Duodenal mucosa (tissue), 2 donors: ENCODE data around the gene GSN.

Experiments used
- H3K27ac ChIP-seq: one replicate; pipeline ENCODE4 v1.7.0; 2013; ENCODE audit warnings: low read depth, low read length
- H3K27me3 ChIP-seq, 2 donors: one replicate each; pipeline ENCODE4 v1.7.0; 2013; ENCODE audit warnings: low read length in 2 of 2, control low read depth in 1 of 2; ENCODE audit not compliant: insufficient read depth in 2 of 2, control insufficient read depth in 1 of 2
- H3K36me3 ChIP-seq, 2 donors: one replicate each; pipeline ENCODE4 v1.7.0; 2013; ENCODE audit warnings: low read length in 2 of 2, control low read depth in 1 of 2; ENCODE audit not compliant: insufficient read depth in 2 of 2, control insufficient read depth in 1 of 2
- H3K4me1 ChIP-seq, 2 donors: one replicate each; pipeline ENCODE4 v1.7.0; 2013; ENCODE audit warnings: low read length in 2 of 2, control low read depth in 1 of 2; ENCODE audit not compliant: insufficient read depth in 2 of 2, control insufficient read depth in 1 of 2
- H3K4me3 ChIP-seq, 2 donors: one replicate each; pipeline ENCODE4 v1.7.0; 2013; ENCODE audit warnings: low read length in 2 of 2, low read depth in 1 of 2
- H3K9ac ChIP-seq, 2 donors: one replicate each; pipeline ENCODE4 v1.7.0; 2013; ENCODE audit warnings: low read length in 2 of 2, low read depth in 1 of 2
- H3K9me3 ChIP-seq, 2 donors: one replicate each; pipeline ENCODE4 v1.7.0; 2013; ENCODE audit warnings: low read length in 2 of 2, control low read depth in 1 of 2; ENCODE audit not compliant: control insufficient read depth in 1 of 2

Gene GSN

DNA sequence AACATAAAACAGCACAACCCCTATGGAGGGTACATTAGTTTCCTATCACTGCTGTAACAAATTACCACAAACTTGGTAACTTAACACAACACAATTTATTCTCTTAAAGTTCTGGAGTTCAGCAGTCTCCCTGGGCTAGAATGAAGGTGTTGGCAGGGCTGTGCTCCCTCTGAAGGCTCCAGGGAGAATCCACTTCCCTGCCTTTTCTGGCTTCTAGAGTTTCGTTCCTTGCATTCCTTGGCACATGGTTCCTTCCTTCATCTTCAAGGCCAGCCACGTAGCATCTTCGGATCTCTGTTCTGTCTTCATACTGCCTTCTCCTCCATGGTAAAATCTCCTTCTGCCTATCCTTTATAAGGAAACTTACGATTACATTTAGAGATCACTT lies 25.0 kb upstream of the GSN start:
- H3K27ac ChIP-seq, result no peak overlapping the region

GRCh38 chr9:121246821-121247561 lies 21.0 kb upstream of the GSN start:
- Histone ChIP-seq H3K36me3 (no peaks in the 10 kb centered on the region), H3K9me3 (peaks cover 0 to 4% of the 10 kb centered on the region in 2 donors), H3K4me3 (no peak overlapping the region), H3K4me1 (no peaks in the 10 kb centered on the region), H3K9ac (no peak overlapping the region), H3K27ac (no peak overlapping the region), H3K27me3 (no peaks in the 10 kb centered on the region)

More for the DNA sequence above, 25.0 kb upstream of the GSN start:
- no peak overlapping the region for H3K4me3 ChIP-seq
- H3K4me1 ChIP-seq, result no peaks in the 10 kb centered on the region
- H3K9ac ChIP-seq, result no peak overlapping the region
- peaks cover 0 to 4% of the 10 kb centered on the region in 2 donors for H3K9me3 ChIP-seq
- no peaks in the 10 kb centered on the region for H3K36me3 ChIP-seq
- no peaks in the 10 kb centered on the region for H3K27me3 ChIP-seq

DNA sequence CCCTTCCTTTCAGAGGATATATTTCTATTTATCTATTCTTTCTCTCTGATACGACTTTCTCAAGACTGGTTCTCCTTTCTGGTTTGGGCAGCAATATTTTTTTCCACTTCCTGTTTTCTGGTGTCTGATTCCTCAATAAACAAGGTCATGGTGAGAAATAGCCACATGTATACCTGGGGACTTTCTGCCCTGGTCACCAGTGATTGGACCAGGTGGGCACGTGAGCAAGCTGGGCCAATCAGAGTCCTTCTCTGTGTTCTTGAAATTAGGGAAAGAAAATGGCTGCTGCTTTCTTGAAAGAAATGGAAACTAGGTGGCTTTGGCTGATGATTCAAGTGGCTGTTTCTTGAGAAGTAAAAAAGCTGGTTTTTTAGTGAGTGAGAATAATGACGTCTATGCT lies 18.4 kb upstream of the GSN start:
- no peak overlapping the region for H3K4me3 ChIP-seq
- H3K27ac ChIP-seq, result no peak overlapping the region
- no peaks in the 10 kb centered on the region for H3K9me3 ChIP-seq
- H3K9ac ChIP-seq, result no peak overlapping the region
- H3K36me3 ChIP-seq, result no peaks in the 10 kb centered on the region
- no peaks in the 10 kb centered on the region for H3K4me1 ChIP-seq
- H3K27me3 ChIP-seq, result no peaks in the 10 kb centered on the region

- H3K4me3 ChIP-seq, result no peak overlapping the region
- no peaks in the 10 kb centered on the region for H3K27me3 ChIP-seq
- H3K9me3 ChIP-seq, result no peaks in the 10 kb centered on the region
- no peaks in the 10 kb centered on the region for H3K36me3 ChIP-seq
- no peak overlapping the region for H3K9ac ChIP-seq
- H3K27ac ChIP-seq, result no peak overlapping the region
- no peaks in the 10 kb centered on the region for H3K4me1 ChIP-seq
Measured at GRCh38 chr9:121252104-121252851, 15.7 kb upstream of the GSN start.

- Histone ChIP-seq H3K27me3 (no peaks in the 10 kb centered on the region), H3K4me3 (no peak overlapping the region), H3K36me3 (no peaks in the 10 kb centered on the region), H3K27ac (no peak overlapping the region), H3K9me3 (no peaks in the 10 kb centered on the region), H3K9ac (no peak overlapping the region), H3K4me1 (no peaks in the 10 kb centered on the region)
Measured at GRCh38 chr9:121253162-121253561, 14.8 kb upstream of the GSN start.

DNA sequence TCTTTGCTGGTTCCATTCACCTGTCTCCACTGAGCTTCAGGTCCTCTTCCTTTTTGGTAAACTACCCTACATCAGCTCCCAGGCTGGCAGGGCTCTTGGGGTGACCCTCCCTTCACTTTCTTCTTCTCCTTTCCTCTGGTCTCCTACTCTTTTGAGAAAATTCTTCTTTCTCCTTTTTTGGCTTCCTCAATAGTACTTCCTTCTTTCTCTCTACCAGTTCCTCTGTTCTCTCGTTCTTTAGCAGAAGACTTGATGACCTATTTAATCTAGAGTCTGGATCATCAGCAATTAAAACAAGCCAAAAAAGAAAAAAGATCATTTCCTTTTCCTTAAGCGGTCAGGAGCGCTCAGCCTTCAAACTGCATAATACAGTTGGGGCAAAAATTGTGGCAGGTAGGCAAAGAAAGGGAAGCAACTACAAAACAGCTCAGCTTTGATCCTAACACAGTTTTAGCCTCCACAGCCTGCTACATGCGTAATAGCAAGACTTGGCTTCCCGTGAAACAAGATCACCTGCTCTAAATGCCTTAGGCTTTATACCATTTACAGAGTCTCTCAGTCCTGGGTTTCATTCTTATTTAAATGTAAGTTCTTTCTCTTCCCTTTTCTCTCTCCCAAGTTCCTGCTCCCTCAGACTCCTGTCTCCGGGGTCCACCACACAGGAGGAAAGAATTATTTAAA lies 14.0 kb upstream of the GSN start:
- Histone ChIP-seq H3K4me3 (no peak overlapping the region), H3K9me3 (no peaks in the 10 kb centered on the region), H3K27me3 (no peaks in the 10 kb centered on the region), H3K27ac (no peak overlapping the region), H3K4me1 (no peaks in the 10 kb centered on the region), H3K9ac (no peak overlapping the region), H3K36me3 (no peaks in the 10 kb centered on the region)

- no peak overlapping the region for H3K4me3 ChIP-seq
- H3K36me3 ChIP-seq, result no peaks in the 10 kb centered on the region
- H3K4me1 ChIP-seq, result peaks cover 0 to 10% of the 10 kb centered on the region in 2 donors
- no peak overlapping the region for H3K27ac ChIP-seq
- H3K27me3 ChIP-seq, result no peaks in the 10 kb centered on the region
- no peak overlapping the region for H3K9ac ChIP-seq
- no peaks in the 10 kb centered on the region for H3K9me3 ChIP-seq
Measured at GRCh38 chr9:121259498-121259897, 8.5 kb upstream of the GSN start.

GRCh38 chr9:121259935-121260334 lies 8.0 kb upstream of the GSN start:
- H3K4me1 ChIP-seq, result peaks cover 0 to 10% of the 10 kb centered on the region in 2 donors
- H3K4me3 ChIP-seq, result no peak overlapping the region
- no peak overlapping the region for H3K27ac ChIP-seq
- no peaks in the 10 kb centered on the region for H3K9me3 ChIP-seq
- H3K27me3 ChIP-seq, result no peaks in the 10 kb centered on the region
- H3K36me3 ChIP-seq, result no peaks in the 10 kb centered on the region
- H3K9ac ChIP-seq, result no peak overlapping the region

- Histone ChIP-seq H3K36me3 (no peaks in the 10 kb centered on the region), H3K4me3 (no peak overlapping the region), H3K27me3 (no peaks in the 10 kb centered on the region), H3K27ac (no peak overlapping the region), H3K4me1 (peaks cover 0 to 10% of the 10 kb centered on the region in 2 donors), H3K9ac (no peak overlapping the region), H3K9me3 (no peaks in the 10 kb centered on the region)
Measured at GRCh38 chr9:121260457-121261106, 7.4 kb upstream of the GSN start.

DNA sequence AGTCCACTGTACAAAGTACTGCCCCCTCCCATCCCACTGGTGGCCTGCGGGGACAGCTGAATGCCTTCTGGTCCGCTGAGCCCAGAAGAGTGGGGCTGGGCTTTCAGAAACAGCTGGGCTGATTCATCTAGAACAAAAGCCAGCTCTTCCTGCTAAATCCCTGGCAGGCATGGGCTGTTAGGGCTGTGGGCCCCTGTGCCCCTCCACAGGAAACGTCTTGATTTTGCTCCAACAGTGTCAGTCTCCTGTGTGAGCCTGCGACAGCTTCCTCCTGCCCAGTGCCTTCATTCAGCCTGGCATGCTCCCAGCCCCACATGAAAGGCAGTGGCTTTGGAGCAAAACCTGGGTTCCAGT lies 6.9 kb upstream of the GSN start:
- Histone ChIP-seq H3K9ac (no peak overlapping the region), H3K9me3 (no peaks in the 10 kb centered on the region), H3K4me1 (peaks cover 0 to 10% of the 10 kb centered on the region in 2 donors), H3K36me3 (no peaks in the 10 kb centered on the region), H3K27me3 (no peaks in the 10 kb centered on the region), H3K27ac (no peak overlapping the region), H3K4me3 (no peak overlapping the region)
